Cardiac muscle cell (in vitro differentiated cells and primary cell): ENCODE measurements around the gene ACTL7B. TPM values are rescaled to one million over a fixed set of nuclear protein-coding genes. Genes with fewer than 3 reads are reported as not detected.

Experiments used
- DNase-seq, 2 donors: peaks; one replicate each; pipeline versions ENCODE4 v3.0.0 to v3.0.0-alpha.2; 2010 to 2017; ENCODE audit warnings: low read depth in 1 of 2, low spot score in 1 of 2
- H3K27ac ChIP-seq: fragments of 200-600 bp; sonication (generic); 2 replicates; pipeline ENCODE4 v1.5.1; 2016
- H3K27me3 ChIP-seq: fragments of 200-600 bp; sonication (generic); 2 replicates; pipeline ENCODE4 v1.6.0; 2016; ENCODE audit warnings: control low read depth
- H3K36me3 ChIP-seq: fragments of 200-600 bp; sonication (generic); 2 replicates; pipeline ENCODE4 v1.5.1; 2016; ENCODE audit warnings: control low read depth
- H3K4me1 ChIP-seq: fragments of 200-600 bp; sonication (generic); 2 replicates; pipeline ENCODE4 v1.8.1; 2017; ENCODE audit warnings: low read depth, mild to moderate bottlenecking, mixed run types
- H3K4me3 ChIP-seq: fragments of 200-600 bp; sonication (generic); 2 replicates; pipeline ENCODE4 v1.5.1; 2016; ENCODE audit warnings: mild to moderate bottlenecking
- H3K9me3 ChIP-seq: fragments of 200-600 bp; sonication (generic); 2 replicates; pipeline ENCODE4 v1.5.1; 2017; ENCODE audit warnings: low read depth, mild to moderate bottlenecking, control low read depth
- CTCF ChIP-seq: IDR thresholded peaks from 2 replicates; pipeline ENCODE4 v1.5.1; 2012; ENCODE audit warnings: low read depth, mild to moderate bottlenecking, low read length
- polyA plus RNA-seq: library from polyadenylated mRNA; unstranded; fragments of >200 nt; fragmentation: Nextera tagmentation; extraction: Ambion mirVana; gene quantifications from 2 replicates; pipeline ENCODE4 v1.2.1, GENCODE V29; 2016
- total RNA-seq: library from RNA; depleted of rRNA; stranded (reverse); fragments of >200 nt; gene quantifications from 2 replicates; pipeline ENCODE4 v1.2.3, GENCODE V29; 2016

ACTL7B gene
- total and polyA plus RNA-seq, 2 experiments from 2014 or later: not detected

- Histone ChIP-seq H3K36me3 (no peaks in the 10 kb centered on the region), H3K27me3 (no peaks in the 10 kb centered on the region), H3K9me3 (no peaks in the 10 kb centered on the region), H3K4me3 (no peak overlapping the region), H3K4me1 (no peaks in the 10 kb centered on the region), H3K27ac (no peak overlapping the region)
- TF ChIP-seq CTCF: no peak
- DNase-seq: no peak
Observed at GRCh38 chr9:108809269-108809668, 46.5 kb downstream of the ACTL7B start.

Other genes with a start within 250 kb of the ACTL7B start
- not detected in 2 replicates for gene ACTL7A, start 6.3 kb upstream of the ACTL7B start, total RNA-seq
- gene ACTL7A, start 6.3 kb upstream of the ACTL7B start, polyA plus RNA-seq: not detected in 2 replicates
- gene ELP1, start 78.1 kb upstream of the ACTL7B start, total RNA-seq: 31.7 and 42.6 TPM in 2 replicates
- 25.0 and 25.7 TPM in 2 replicates for gene ELP1, start 78.1 kb upstream of the ACTL7B start, polyA plus RNA-seq
- 7.6 and 9.3 TPM in 2 replicates for gene ABITRAM, start 78.4 kb upstream of the ACTL7B start, total RNA-seq
- 20.4 and 30.1 TPM in 2 replicates for gene ABITRAM, start 78.4 kb upstream of the ACTL7B start, polyA plus RNA-seq
- gene CTNNAL1, start 157.5 kb upstream of the ACTL7B start, total RNA-seq: 55.7 and 64.7 TPM in 2 replicates
- gene CTNNAL1, start 157.5 kb upstream of the ACTL7B start, polyA plus RNA-seq: 102 and 115 TPM in 2 replicates